Left lung (tissue), 10 donors: ENCODE results near the gene UBE2D2. TPM values are rescaled to one million over a fixed set of nuclear protein-coding genes. Genes with fewer than 3 reads are reported as not detected.
A peak's percentile ranks its signal among the peaks of the same experiment; 100 is the strongest.

Source experiments
- ATAC-seq: fragments of 200-7000 bp; cut with Tn5 transposase; one replicate; pipeline ENCODE4 v1.9.1; 2020; ENCODE audit warnings: moderate library complexity
- DNase-seq, 4 donors: peaks; one replicate each; pipeline ENCODE4 v3.0.0-alpha.2; 2013 to 2020
- H3K27ac ChIP-seq, 2 donors: fragments of 200-600 bp; sonication (generic) in 1 of 2; one replicate each; pipeline versions ENCODE4 v1.5.0 to v1.8.0; 2020 to 2021
- H3K27me3 ChIP-seq, 2 donors: fragments of 200-600 bp; sonication (generic) in 1 of 2; one replicate each; pipeline versions ENCODE4 v1.5.0 to v1.8.0; 2020 to 2021
- H3K36me3 ChIP-seq, 2 donors: fragments of 200-600 bp; sonication (generic) in 1 of 2; one replicate each; pipeline versions ENCODE4 v1.5.0 to v1.8.0; 2020 to 2021
- H3K4me1 ChIP-seq, 2 donors: fragments of 200-600 bp; one replicate each; pipeline ENCODE4 v1.8.0; 2021
- H3K4me3 ChIP-seq, 2 donors: fragments of 200-600 bp; sonication (generic) in 1 of 2; one replicate each; pipeline versions ENCODE4 v1.5.0 to v1.8.0; 2020 to 2021; ENCODE audit warnings: mild to moderate bottlenecking in 1 of 2
- H3K9me3 ChIP-seq, 2 donors: fragments of 200-600 bp; sonication (generic) in 1 of 2; one replicate each; pipeline versions ENCODE4 v1.5.0 to v1.8.0; 2020 to 2021
- intact Hi-C, 2 donors: fragments of 100-400 bp; cut with DNase I; formaldehyde crosslinking; loops; one replicate each; pipeline versions ENCODE4 v1.11.2 to v1.14.2; 2022
- polyA plus RNA-seq, 6 donors: library from polyadenylated mRNA; unstranded; fragments of 120-200 nt; gene quantifications; one replicate each; pipeline ENCODE4 v1.2.1, GENCODE V29; 2013; ENCODE audit not compliant: insufficient read length in 6 of 6
- total RNA-seq, 2 donors: library from RNA; stranded (reverse); fragmentation: NEBNext Ultra II Directional; extraction: Animal tissue kit (Norgen Biotek cat#: 25700); gene quantifications; one replicate each; pipeline ENCODE4 v1.2.1, GENCODE V29; 2021
- TF ChIP-seq, protein P1 (sequence below), 2 donors: fragments of 200-600 bp; sonication (generic) in 1 of 2; IDR thresholded peaks; one replicate each; pipeline versions ENCODE4 v1.5.0 to v1.8.0; 2021; ENCODE audit warnings: antibody characterized with exemption in 2 of 2
- donor health status: DM: no; HTN: yes; CAD: no.
- donor health status: DM: no; HTN: no; CAD: no.

The UBE2D2 gene
- total and polyA plus RNA-seq, 8 donors: 122 to 160 (median 145) TPM

DNA sequence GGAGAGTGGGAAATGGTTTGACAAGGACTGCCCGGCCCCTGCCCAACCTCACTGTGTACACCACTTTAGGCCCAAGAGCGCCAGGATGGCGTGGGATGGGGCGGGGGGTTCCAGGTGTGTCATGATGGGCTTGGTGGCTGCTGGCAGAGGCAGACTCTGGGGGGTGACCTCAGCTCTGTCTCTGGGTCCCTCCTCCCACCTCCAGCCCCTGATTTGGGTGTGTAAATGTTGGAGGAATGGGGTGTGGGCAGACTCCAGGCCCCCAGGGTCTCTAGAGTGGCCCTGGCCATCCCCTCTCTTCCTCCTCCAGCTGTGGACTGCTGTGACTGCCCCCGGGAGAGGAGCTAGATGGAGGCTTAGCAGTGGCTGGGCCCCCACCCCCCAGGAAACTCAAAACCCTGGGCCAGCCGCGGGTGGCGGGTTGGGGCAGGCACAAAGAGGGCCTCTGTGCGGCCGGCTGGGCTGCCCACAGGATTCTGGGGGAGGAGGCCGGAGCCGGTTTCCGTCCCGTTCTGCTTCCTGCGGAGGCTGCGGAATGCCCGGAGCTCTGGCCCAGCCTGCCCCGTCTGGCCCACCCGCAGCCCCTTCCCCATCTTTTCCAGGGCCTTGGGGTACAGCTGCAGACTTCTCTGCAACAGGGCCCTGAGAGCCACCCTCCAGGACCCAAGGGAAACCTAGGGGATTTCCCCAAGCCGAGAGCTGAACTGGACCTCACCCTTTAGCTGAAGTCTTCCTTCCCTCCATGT lies 110.1 kb downstream of the UBE2D2 start:
- DNase-seq (no peak), ATAC-seq (peak; percentile 6)
- Histone ChIP-seq H3K36me3 (no peaks in the 10 kb centered on the region), H3K27me3 (peaks cover 0 to 30% of the 10 kb centered on the region in 2 donors), H3K9me3 (no peaks in the 10 kb centered on the region), H3K4me3 (no peak overlapping the region), H3K4me1 (peaks cover 40 to 61% of the 10 kb centered on the region in 2 donors), H3K27ac (peak overlapping the region in 1 of 2 donors; percentile 14)
- TF ChIP-seq, protein P1, sequence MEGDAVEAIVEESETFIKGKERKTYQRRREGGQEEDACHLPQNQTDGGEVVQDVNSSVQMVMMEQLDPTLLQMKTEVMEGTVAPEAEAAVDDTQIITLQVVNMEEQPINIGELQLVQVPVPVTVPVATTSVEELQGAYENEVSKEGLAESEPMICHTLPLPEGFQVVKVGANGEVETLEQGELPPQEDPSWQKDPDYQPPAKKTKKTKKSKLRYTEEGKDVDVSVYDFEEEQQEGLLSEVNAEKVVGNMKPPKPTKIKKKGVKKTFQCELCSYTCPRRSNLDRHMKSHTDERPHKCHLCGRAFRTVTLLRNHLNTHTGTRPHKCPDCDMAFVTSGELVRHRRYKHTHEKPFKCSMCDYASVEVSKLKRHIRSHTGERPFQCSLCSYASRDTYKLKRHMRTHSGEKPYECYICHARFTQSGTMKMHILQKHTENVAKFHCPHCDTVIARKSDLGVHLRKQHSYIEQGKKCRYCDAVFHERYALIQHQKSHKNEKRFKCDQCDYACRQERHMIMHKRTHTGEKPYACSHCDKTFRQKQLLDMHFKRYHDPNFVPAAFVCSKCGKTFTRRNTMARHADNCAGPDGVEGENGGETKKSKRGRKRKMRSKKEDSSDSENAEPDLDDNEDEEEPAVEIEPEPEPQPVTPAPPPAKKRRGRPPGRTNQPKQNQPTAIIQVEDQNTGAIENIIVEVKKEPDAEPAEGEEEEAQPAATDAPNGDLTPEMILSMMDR (IDR thresholded peaks at IDR 0.05): no peak
- intact Hi-C loops: no loop called here

DNA sequence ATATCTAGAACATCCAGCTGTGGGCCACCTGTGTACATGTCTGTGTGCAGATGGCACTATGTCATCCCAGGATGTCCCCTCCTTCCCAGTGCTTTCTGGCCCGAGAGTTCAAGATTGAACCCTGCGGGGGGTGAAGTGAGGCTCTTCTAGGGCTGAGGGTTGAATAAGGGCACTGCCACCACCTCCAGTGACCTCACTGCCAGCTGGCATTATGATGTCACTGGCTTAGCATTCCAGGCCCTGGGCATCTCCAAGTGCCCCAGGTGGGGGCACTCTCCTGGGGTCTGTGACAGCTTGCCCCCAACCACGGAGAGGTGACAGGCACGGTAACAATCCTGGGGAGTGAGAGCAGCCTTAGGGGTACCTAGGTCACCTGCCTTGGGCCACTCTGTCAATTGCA lies 114.1 kb downstream of the UBE2D2 start:
- TF ChIP-seq, protein P1 (IDR thresholded peaks at IDR 0.05): no peak
- intact Hi-C loops: no loop called here
- H3K4me3 ChIP-seq: no peak overlapping the region
- no peak for DNase-seq
- peaks cover 13 to 22% of the 10 kb centered on the region in 2 donors for H3K4me1 ChIP-seq
- no peak overlapping the region for H3K27ac ChIP-seq
- H3K27me3 ChIP-seq: peaks cover 0 to 7% of the 10 kb centered on the region in 2 donors
- peaks cover 0 to 1% of the 10 kb centered on the region in 2 donors for H3K36me3 ChIP-seq
- H3K9me3 ChIP-seq: no peaks in the 10 kb centered on the region
- no peak for ATAC-seq

DNA sequence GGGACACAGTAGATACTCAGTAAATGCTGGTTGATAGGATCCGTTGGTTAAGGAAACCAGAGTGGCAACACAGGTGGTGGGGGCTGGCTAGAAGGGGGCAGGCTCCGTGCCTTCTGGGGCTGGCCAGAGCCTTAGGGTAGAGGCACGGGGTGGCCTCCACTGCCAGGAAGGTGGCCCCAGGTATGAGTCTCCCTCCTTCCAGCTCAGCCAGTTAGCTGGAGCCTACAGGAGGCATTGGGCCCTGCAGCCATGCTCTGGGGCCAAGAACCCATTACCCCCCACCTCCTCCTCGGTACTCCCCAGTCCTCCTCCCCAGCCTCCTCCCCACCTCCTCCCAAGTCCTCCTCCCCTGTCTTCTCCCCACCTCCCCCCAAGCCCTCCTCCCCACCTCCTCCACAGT lies 114.7 kb downstream of the UBE2D2 start:
- Histone ChIP-seq H3K9me3 (no peaks in the 10 kb centered on the region), H3K27ac (no peak overlapping the region), H3K27me3 (peaks cover 0 to under 1% of the 10 kb centered on the region in 2 donors), H3K4me3 (no peak overlapping the region), H3K36me3 (peaks cover 0 to 8% of the 10 kb centered on the region in 2 donors), H3K4me1 (peaks cover 11 to 16% of the 10 kb centered on the region in 2 donors)
- no peak for ATAC-seq
- TF ChIP-seq, protein P1 (IDR thresholded peaks at IDR 0.05): no peak
- intact Hi-C loops: no loop called here
- no peak for DNase-seq

DNA sequence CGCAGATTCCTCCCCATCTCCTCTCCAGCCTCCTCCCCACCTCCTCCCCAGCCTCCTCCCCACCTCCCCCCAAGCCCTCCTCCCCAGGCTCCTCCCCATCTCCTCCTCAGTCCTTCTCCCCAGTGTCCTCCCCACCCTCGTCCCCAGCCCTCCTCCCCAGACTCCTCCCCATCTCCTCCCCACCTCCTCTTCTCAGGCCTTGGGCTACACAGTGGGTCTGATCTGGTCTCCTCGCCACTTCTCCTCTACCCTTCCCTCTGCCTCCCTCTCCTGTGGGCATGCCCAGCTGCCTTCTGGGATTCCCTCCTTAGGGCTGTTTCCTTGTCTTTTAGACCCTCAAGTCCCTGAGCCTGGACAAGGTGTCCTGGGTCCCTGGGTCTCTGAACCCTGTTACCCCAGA lies 115.3 kb downstream of the UBE2D2 start:
- no peak for ATAC-seq
- Histone ChIP-seq H3K4me3 (no peak overlapping the region), H3K27ac (no peak overlapping the region), H3K9me3 (no peaks in the 10 kb centered on the region), H3K4me1 (peaks cover 7 to 10% of the 10 kb centered on the region in 2 donors), H3K36me3 (peaks cover 0 to 13% of the 10 kb centered on the region in 2 donors), H3K27me3 (no peaks in the 10 kb centered on the region)
- TF ChIP-seq, protein P1 (IDR thresholded peaks at IDR 0.05): no peak
- intact Hi-C loops: no loop called here
- DNase-seq: no peak

DNA sequence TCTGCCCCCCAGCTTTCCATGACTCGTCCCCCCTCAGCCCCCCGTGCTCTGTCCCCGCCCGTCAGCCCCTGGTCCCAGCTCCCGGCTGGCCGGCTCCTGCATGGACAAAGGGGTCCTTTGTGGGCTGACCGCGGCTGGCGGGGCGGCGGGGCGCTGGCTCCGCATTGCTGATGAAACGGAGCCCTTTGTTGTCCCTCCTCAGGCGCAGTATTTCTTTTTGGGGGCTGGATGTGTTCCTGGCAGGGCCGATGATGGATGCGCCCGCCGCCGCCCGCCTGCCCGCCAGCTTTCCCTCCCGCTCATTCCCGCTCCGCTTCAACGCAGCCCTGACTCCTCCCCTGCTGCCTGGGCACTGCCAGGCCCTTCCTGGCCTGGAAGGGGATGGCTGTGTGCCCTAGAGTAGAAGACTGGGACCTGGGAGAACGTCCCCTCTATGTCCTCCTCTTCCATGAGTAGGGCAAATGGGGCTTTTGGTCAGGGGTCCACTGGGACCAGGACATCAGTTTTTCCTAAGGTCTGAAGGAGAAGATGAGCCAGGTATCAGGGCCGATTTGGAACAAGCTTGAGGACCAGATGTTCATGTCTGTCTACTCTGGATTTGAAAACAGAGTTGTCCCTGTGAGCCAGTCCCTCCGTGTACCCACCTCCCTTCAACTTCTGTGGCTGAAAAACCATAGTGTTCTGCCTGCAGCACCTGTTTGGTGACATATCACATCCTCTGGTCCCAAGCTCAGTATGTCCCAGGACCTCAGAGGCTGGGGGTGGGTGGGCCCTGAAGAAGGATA lies 116.0 kb downstream of the UBE2D2 start:
- TF ChIP-seq, protein P1 (IDR thresholded peaks at IDR 0.05): no peak
- Histone ChIP-seq H3K4me3 (no peak overlapping the region), H3K36me3 (peaks cover 0 to 16% of the 10 kb centered on the region in 2 donors), H3K9me3 (no peaks in the 10 kb centered on the region), H3K27ac (no peak overlapping the region), H3K4me1 (peaks cover 0 to 2% of the 10 kb centered on the region in 2 donors), H3K27me3 (no peaks in the 10 kb centered on the region)
- no peak for ATAC-seq
- intact Hi-C loops: no loop called here
- no peak for DNase-seq
